ENCODE measurements around the gene SH3BP5L.
"Not testable (repeated sequence)": the region's sequence is repeated elsewhere in the genome, so short reads cannot be mapped to it uniquely, and the experiment has no call there.

The SH3BP5L gene

GRCh38 chr1:248807067-248807737 lies 18.5 kb downstream of the SH3BP5L start:
- peak; percentile 35 for DNase-seq

- no peak for DNase-seq
These were observed 19.8 kb downstream of the SH3BP5L start for GRCh38 chr1:248805876-248806275.

GRCh38 chr1:248804771-248805681 lies 20.7 kb downstream of the SH3BP5L start:
- no peak for DNase-seq

- DNase-seq: not testable (repeated sequence)
These were observed 22.2 kb downstream of the SH3BP5L start for GRCh38 chr1:248803501-248803900.

- DNase-seq: no peak
These were observed 23.3 kb downstream of the SH3BP5L start for GRCh38 chr1:248802454-248802853.

GRCh38 chr1:248800459-248800858 lies 25.3 kb downstream of the SH3BP5L start:
- DNase-seq: no peak

- no peak for DNase-seq
These were observed 26.9 kb downstream of the SH3BP5L start for GRCh38 chr1:248798791-248799190.

- not testable (repeated sequence) for DNase-seq
These were observed 31.1 kb downstream of the SH3BP5L start for GRCh38 chr1:248794663-248795062.

- no peak for DNase-seq
These were observed 32.1 kb downstream of the SH3BP5L start for GRCh38 chr1:248793592-248793991.

- DNase-seq: no peak
These were observed 33.4 kb downstream of the SH3BP5L start for GRCh38 chr1:248792342-248792741.

GRCh38 chr1:248791010-248791409 lies 34.7 kb downstream of the SH3BP5L start:
- DNase-seq: no peak

GRCh38 chr1:248790456-248790855 lies 35.3 kb downstream of the SH3BP5L start:
- no peak for DNase-seq

GRCh38 chr1:248789337-248789736 lies 36.4 kb downstream of the SH3BP5L start:
- not testable (repeated sequence) for DNase-seq

- no peak for DNase-seq
These were observed 37.4 kb downstream of the SH3BP5L start for GRCh38 chr1:248788327-248788726.

GRCh38 chr1:248787430-248787829 lies 38.3 kb downstream of the SH3BP5L start:
- no peak for DNase-seq

GRCh38 chr1:248786156-248786555 lies 39.6 kb downstream of the SH3BP5L start:
- no peak for DNase-seq

- DNase-seq: no peak
These were observed 42.3 kb downstream of the SH3BP5L start for GRCh38 chr1:248783367-248783766.

- DNase-seq: no peak
These were observed 43.1 kb downstream of the SH3BP5L start for GRCh38 chr1:248782416-248783141.

- no peak for DNase-seq
These were observed 46.4 kb downstream of the SH3BP5L start for GRCh38 chr1:248779350-248779749.

GRCh38 chr1:248778906-248779305 lies 46.8 kb downstream of the SH3BP5L start:
- DNase-seq: no peak

GRCh38 chr1:248776991-248777390 lies 48.7 kb downstream of the SH3BP5L start:
- no peak for DNase-seq

- no peak for DNase-seq
These were observed 50.3 kb downstream of the SH3BP5L start for GRCh38 chr1:248775441-248775840.
